Right lobe of liver (tissue), 4 donors: ENCODE measurements around the gene MYO7A.

ENCODE experiments used
- CTCF ChIP-seq, 4 donors: fragments of 200-600 bp in 3 of 4; fragments of 450-650 bp in 1 of 4; IDR thresholded peaks; one replicate each; pipeline versions ENCODE4 v1.5.1 to v1.8.0; 2016 to 2022; ENCODE audit warnings: antibody characterized with exemption in 4 of 4, mild to moderate bottlenecking in 2 of 4
- POLR2A ChIP-seq: fragments of 450-650 bp; IDR thresholded peaks from one replicate; pipeline ENCODE4 v1.6.1; 2017; ENCODE audit warnings: antibody characterized with exemption, mild to moderate bottlenecking
- donor health status: DM: no; HTN: no; CAD: no.
- donor health status: DM: no; HTN: no; CAD: no.
- donor health status: DM: no; HTN: yes; CAD: no.

- TF ChIP-seq CTCF (IDR thresholded peaks at IDR 0.05) (no peak), POLR2A (no peak)
Observed at GRCh38 chr11:77181226-77181625, 53.2 kb downstream of the MYO7A start.
